Measurements from ENCODE around the gene LMAN1L.

Gene LMAN1L

GRCh38 chr15:74857082-74857655 is 44.5 kb downstream of the LMAN1L start:
- Histone ChIP-seq H3K27ac (ENCODE audit: poor library complexity, severe bottlenecking) (no peak overlapping the region), H3K4me1 (ENCODE audit: insufficient read depth, poor library complexity, severe bottlenecking) (no peaks in the 10 kb centered on the region), H3K27me3 (ENCODE audit: insufficient read depth, poor library complexity, severe bottlenecking) (no peaks in the 10 kb centered on the region), H3K9me3 (ENCODE audit: severe bottlenecking) (no peaks in the 10 kb centered on the region), H3K4me3 (ENCODE audit: severe bottlenecking) (no peak overlapping the region), H3K36me3 (ENCODE audit: low read depth) (peaks cover 31% of the 10 kb centered on the region)
- TF ChIP-seq CTCF (IDR thresholded peaks at IDR 0.05; ENCODE audit: poor library complexity, severe bottlenecking): no peak
- DNase-seq (ENCODE audit: low spot score): no peak
- ATAC-seq (ENCODE audit: low read depth): no peak; the same call in 2 of the 3 replicates

GRCh38 chr15:74857671-74858368 is 45.2 kb downstream of the LMAN1L start:
- ATAC-seq (ENCODE audit: low read depth) (no peak), DNase-seq (ENCODE audit: low spot score) (peak; percentile 42)
- no peak for TF ChIP-seq CTCF (IDR thresholded peaks at IDR 0.05; ENCODE audit: poor library complexity, severe bottlenecking)
- Histone ChIP-seq H3K4me1 (ENCODE audit: insufficient read depth, poor library complexity, severe bottlenecking) (no peaks in the 10 kb centered on the region), H3K27ac (ENCODE audit: poor library complexity, severe bottlenecking) (no peak overlapping the region), H3K9me3 (ENCODE audit: severe bottlenecking) (no peaks in the 10 kb centered on the region), H3K27me3 (ENCODE audit: insufficient read depth, poor library complexity, severe bottlenecking) (no peaks in the 10 kb centered on the region), H3K4me3 (ENCODE audit: severe bottlenecking) (no peak overlapping the region), H3K36me3 (ENCODE audit: low read depth) (peaks cover 25% of the 10 kb centered on the region)

- no peaks in the 10 kb centered on the region for H3K9me3 ChIP-seq (ENCODE audit: severe bottlenecking)
- no peak for TF ChIP-seq CTCF (IDR thresholded peaks at IDR 0.05; ENCODE audit: poor library complexity, severe bottlenecking)
- peaks cover 19% of the 10 kb centered on the region for H3K36me3 ChIP-seq (ENCODE audit: low read depth)
- H3K27ac ChIP-seq (ENCODE audit: poor library complexity, severe bottlenecking): no peak overlapping the region
- no peaks in the 10 kb centered on the region for H3K27me3 ChIP-seq (ENCODE audit: insufficient read depth, poor library complexity, severe bottlenecking)
- ATAC-seq (ENCODE audit: low read depth): no peak
- H3K4me3 ChIP-seq (ENCODE audit: severe bottlenecking): no peak overlapping the region
- DNase-seq (ENCODE audit: low spot score): no peak
- peaks cover 5% of the 10 kb centered on the region for H3K4me1 ChIP-seq (ENCODE audit: insufficient read depth, poor library complexity, severe bottlenecking)
Observed at GRCh38 chr15:74858369-74858740, 45.7 kb downstream of the LMAN1L start.

GRCh38 chr15:74863239-74864056 is 50.8 kb downstream of the LMAN1L start:
- H3K27ac ChIP-seq (ENCODE audit: poor library complexity, severe bottlenecking): peak overlapping the region; percentile 74
- no peak for TF ChIP-seq CTCF (IDR thresholded peaks at IDR 0.05; ENCODE audit: poor library complexity, severe bottlenecking)

More at GRCh38 chr15:74863239-74864056, 50.8 kb downstream of the LMAN1L start:
- Histone ChIP-seq H3K4me3 (ENCODE audit: severe bottlenecking) (no peak overlapping the region), H3K4me1 (ENCODE audit: insufficient read depth, poor library complexity, severe bottlenecking) (peaks cover 43% of the 10 kb centered on the region), H3K36me3 (ENCODE audit: low read depth) (peaks cover 17% of the 10 kb centered on the region), H3K9me3 (ENCODE audit: severe bottlenecking) (no peaks in the 10 kb centered on the region), H3K27me3 (ENCODE audit: insufficient read depth, poor library complexity, severe bottlenecking) (no peaks in the 10 kb centered on the region)
- ATAC-seq (ENCODE audit: low read depth) (peak; percentile 70), DNase-seq (ENCODE audit: low spot score) (no peak)

Data from RWPE2 (cell line).